HFFc6 (cell line): ENCODE measurements around the gene NANS. TPM values are rescaled to one million over a fixed set of nuclear protein-coding genes. Genes with fewer than 3 reads are reported as not detected.

Experiments
- DNase-seq: peaks from one replicate; pipeline ENCODE4 v3.0.0-alpha.2; 2018
- H3K27ac Mint-ChIP-seq: 2 replicates; pipeline ENCODE4 v1.8.0; 2020; ENCODE audit warnings: mild to moderate bottlenecking, mixed read lengths
- H3K27me3 Mint-ChIP-seq: 2 replicates; pipeline ENCODE4 v1.8.0; 2021; ENCODE audit warnings: mild to moderate bottlenecking, moderate library complexity, mixed read lengths; ENCODE audit not compliant: insufficient read depth
- H3K36me3 Mint-ChIP-seq: 2 replicates; pipeline ENCODE4 v1.8.0; 2021; ENCODE audit warnings: low read depth, mixed read lengths
- H3K4me1 Mint-ChIP-seq: 2 replicates; pipeline ENCODE4 v1.8.0; 2020; ENCODE audit warnings: low read depth, mixed read lengths
- H3K4me3 Mint-ChIP-seq: 2 replicates; pipeline ENCODE4 v1.8.0; 2020; ENCODE audit warnings: mild to moderate bottlenecking, moderate library complexity, mixed read lengths
- H3K9me3 Mint-ChIP-seq: 2 replicates; pipeline ENCODE4 v1.8.0; 2020; ENCODE audit warnings: mild to moderate bottlenecking, mixed read lengths
- CTCF ChIP-seq: fragments of 200-600 bp; sonication (generic); IDR thresholded peaks from 2 replicates; pipeline ENCODE4 v1.5.0; 2021; ENCODE audit warnings: antibody characterized with exemption, mild to moderate bottlenecking
- total RNA-seq, 6 experiments: library from RNA; stranded (reverse); fragmentation: NEBNext Ultra II Directional; extraction: Animal tissue kit (Norgen Biotek cat#: 25700); gene quantifications; 2 replicates in 1 of 6; 3 replicates in 5 of 6; pipeline ENCODE4 v1.2.3, GENCODE V29; 2021

The NANS gene
- total RNA-seq, 6 experiments from 2014 or later = 82.4 to 103 (median 101) TPM

DNA sequence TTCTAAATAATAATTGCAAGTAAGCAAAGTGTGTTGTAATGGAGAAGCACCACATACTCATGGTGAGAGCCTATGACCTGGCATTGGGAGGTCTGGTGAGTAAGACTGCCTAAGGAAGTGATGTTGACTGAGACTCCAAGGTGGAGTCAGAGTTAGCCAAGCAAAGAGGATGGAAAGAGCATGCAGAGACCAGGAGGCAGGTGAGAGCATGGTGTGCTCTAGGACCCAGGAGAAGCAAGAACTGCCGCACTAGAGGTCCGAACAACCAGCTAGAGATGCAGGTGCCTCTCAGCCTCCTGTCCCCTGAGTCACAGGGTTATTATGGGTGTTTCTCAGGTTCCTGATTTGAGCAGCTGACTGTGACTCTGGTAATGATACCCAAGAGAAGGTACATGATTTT is 46.1 kb upstream of the NANS start:
- no peak for TF ChIP-seq CTCF
- Mint-ChIP-seq H3K9me3 (no peaks in the 10 kb centered on the region), H3K27ac (peak overlapping the region; percentile 40; the same call in 1 of the 2 replicates), H3K36me3 (peaks cover 60% of the 10 kb centered on the region), H3K4me1 (peaks cover 33% of the 10 kb centered on the region), H3K27me3 (peaks cover 1% of the 10 kb centered on the region; the same call in 1 of the 2 replicates), H3K4me3 (no peak overlapping the region)
- peak; percentile 39 for DNase-seq

DNA sequence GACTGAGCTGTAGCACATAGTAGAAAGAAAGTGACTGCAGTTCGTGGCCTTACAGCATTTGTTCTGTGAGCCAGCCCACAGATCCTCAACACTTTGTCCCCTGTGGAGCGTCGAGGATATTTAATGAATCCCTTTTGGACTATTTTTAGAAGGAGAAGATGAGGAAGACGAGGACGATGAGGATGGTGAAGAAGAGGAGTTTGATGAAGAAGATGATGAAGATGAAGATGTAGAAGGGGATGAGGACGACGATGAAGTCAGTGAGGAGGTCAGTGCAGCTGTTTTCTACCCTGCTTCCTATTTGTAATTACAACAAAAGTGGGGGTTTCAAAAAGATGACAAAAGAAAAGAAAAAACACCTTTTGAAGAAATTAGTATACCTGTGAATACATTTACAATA is 45.4 kb upstream of the NANS start:
- DNase-seq = no peak
- Mint-ChIP-seq H3K36me3 (peaks cover 66% of the 10 kb centered on the region), H3K9me3 (no peaks in the 10 kb centered on the region), H3K27me3 (peaks cover 1% of the 10 kb centered on the region; the same call in 1 of the 2 replicates), H3K4me1 (peaks cover 33% of the 10 kb centered on the region), H3K4me3 (no peak overlapping the region), H3K27ac (peak overlapping the region; percentile 32; the same call in 1 of the 2 replicates)
- TF ChIP-seq CTCF = no peak

- Mint-ChIP-seq H3K9me3 (no peaks in the 10 kb centered on the region), H3K27me3 (no peaks in the 10 kb centered on the region), H3K4me1 (peaks cover under 1% of the 10 kb centered on the region; the same call in 1 of the 2 replicates), H3K27ac (no peak overlapping the region), H3K4me3 (no peak overlapping the region), H3K36me3 (peaks cover 43% of the 10 kb centered on the region)
- no peak for TF ChIP-seq CTCF
- no peak for DNase-seq
These were observed 40.3 kb upstream of the NANS start for GRCh38 chr9:98016137-98016680.

GRCh38 chr9:98017306-98017705 is 39.2 kb upstream of the NANS start:
- no peak overlapping the region for H3K27ac Mint-ChIP-seq
- peaks cover 11% of the 10 kb centered on the region for H3K4me1 Mint-ChIP-seq
- no peak for DNase-seq
- peaks cover 40% of the 10 kb centered on the region for H3K36me3 Mint-ChIP-seq
- TF ChIP-seq CTCF = no peak
- H3K27me3 Mint-ChIP-seq = no peaks in the 10 kb centered on the region
- H3K4me3 Mint-ChIP-seq = no peak overlapping the region
- H3K9me3 Mint-ChIP-seq = no peaks in the 10 kb centered on the region

- DNase-seq = no peak
- TF ChIP-seq CTCF = no peak
- no peaks in the 10 kb centered on the region for H3K9me3 Mint-ChIP-seq
- peaks cover 20% of the 10 kb centered on the region for H3K4me1 Mint-ChIP-seq
- H3K4me3 Mint-ChIP-seq = no peak overlapping the region
- peaks cover 37% of the 10 kb centered on the region for H3K36me3 Mint-ChIP-seq
- no peak overlapping the region; the same call in 1 of the 2 replicates for H3K27ac Mint-ChIP-seq
- H3K27me3 Mint-ChIP-seq = no peaks in the 10 kb centered on the region
These were observed 38.2 kb upstream of the NANS start for GRCh38 chr9:98018347-98018746.
